Hematopoietic multipotent progenitor cell treated with erythropoietin and hydrocortisone succinate and interleukin-3 and kit ligand, for 6 days (in vitro differentiated cells): ENCODE data around the gene SLC25A10.

ENCODE experiments used
- DNase-seq: peaks from one replicate; pipeline ENCODE4 v3.0.0-alpha.2; 2015

Gene SLC25A10

GRCh38 chr17:81706757-81707624 is 5.1 kb upstream of the SLC25A10 start:
- no peak for DNase-seq

DNA sequence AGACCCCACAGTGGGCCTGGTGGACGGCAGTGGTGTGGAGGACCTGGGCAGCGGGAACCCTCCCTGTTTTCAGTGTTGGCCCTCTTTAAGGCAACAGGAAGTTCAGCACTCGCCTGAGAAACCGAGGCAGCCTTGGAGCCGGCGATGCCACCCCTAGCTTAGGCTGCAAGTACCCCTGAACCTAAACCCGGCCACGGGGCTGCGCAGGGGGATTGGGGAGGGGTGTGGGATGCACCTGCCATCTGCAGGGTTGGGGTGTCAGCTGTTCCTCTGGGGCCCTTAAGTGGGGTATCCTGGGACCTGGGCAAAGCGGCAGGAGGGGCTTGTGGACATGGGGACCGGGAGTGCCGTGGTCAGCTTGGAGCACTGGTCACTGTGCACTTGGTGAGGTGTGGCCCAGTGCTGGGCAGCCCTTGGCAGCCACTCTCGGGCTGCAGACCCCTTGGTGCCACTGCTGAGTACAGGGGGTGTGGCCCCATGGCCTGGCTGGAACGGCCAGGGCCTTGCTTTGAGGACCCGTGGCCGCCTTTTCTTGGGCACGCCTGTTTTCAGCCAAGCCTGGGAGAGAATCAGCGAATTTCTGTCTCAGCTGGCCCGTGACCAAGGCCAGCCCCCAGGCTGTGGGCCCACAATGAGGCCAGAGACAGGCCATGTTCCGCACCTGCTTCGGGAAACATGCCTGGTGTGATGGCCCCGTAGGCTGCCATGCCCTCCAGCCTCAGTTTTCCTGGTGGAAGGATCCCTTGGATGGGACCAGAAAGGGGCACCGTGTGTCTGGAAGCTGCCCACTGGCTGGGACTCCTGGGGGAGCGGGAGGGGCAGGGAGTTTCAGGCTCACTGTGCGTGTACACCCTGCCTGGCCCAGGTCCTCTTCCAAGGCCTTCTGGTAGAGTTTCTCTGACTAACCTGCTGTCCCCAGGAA is 4.1 kb upstream of the SLC25A10 start:
- DNase-seq, result no peak

GRCh38 chr17:81708739-81709185 is 3.3 kb upstream of the SLC25A10 start:
- DNase-seq, result no peak

- peak; percentile 70 for DNase-seq
Measured at GRCh38 chr17:81710514-81711308, 1.4 kb upstream of the SLC25A10 start.

DNA sequence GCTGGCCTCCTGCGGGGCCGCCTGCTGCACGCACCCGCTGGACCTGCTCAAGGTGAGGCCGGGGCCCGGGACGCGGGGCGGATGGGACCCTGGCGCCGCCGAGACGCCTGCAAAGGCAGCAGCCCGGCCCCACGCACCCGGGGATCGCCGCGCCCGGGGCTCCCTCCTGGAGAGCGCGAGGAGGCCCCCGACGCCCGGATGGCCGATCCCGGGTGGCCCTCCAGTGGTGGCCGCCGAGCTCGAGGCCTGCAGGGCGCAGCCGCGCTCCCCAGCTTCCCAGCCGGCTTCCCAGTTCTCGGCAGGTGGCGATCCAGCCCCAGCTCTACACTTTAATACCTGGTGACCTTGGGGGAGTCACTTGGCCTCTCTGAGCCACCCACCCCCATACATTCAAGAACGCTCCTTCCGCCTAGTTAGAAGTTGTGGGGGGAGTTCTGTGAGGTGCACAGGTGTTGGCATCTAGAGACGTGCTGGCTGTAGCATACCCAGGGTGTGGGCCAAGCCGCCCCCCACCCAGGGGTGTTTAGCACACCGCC is 452 bp downstream of the SLC25A10 start:
- DNase-seq, result peak; percentile 50

DNA sequence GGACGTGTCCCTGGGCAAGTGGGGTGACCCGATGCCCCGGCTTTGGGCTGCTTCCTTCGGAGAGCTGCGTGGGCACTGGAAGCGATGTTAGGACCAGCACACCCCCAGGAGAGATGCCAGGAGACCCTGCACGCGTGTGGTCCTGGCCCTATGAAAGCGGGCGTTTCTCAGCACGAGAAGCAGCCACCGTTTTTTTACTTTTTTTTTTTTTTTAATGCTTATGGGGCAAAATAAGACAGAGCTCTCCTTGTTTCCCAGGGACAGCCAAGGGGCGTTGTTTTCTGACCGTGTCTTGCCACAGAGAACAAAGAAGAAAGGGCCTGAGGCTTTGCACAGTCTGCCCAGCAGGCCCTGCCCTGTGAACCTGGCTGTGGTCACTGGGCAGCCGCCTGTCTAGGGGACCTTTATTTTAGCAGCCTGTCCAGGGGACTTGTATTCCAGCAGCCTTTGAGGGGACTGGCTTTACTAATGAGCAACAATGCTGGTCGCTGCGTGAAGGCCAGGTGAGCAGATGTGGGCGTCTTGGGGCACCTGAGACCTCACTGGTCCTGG is 996 bp downstream of the SLC25A10 start:
- DNase-seq, result no peak

- DNase-seq, result peak; percentile 59
Measured at GRCh38 chr17:81713556-81714411, 1.7 kb downstream of the SLC25A10 start.

- no peak for DNase-seq
Measured at GRCh38 chr17:81714412-81715106, 2.5 kb downstream of the SLC25A10 start.

GRCh38 chr17:81715107-81715871 is 3.2 kb downstream of the SLC25A10 start:
- no peak for DNase-seq

- no peak for DNase-seq
Measured at GRCh38 chr17:81715872-81716673, 4.0 kb downstream of the SLC25A10 start.

DNA sequence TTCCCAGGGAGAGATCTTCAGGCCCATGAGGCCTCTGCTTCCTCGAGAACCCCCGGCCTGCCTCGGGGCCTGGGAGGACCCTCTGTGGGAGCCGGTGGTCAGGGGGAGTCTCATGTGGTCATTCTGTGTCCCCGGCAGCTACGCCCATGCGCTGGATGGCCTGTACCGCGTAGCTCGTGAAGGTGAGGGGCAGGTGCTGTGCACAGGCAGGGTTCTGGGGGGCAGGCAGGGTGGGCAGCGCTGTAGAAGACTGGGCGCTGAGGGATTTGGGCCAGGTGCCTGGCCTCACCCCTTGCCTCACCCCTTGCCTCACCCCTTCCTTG is 4.6 kb downstream of the SLC25A10 start:
- no peak for DNase-seq

- no peak for DNase-seq
Measured at GRCh38 chr17:81717049-81717765, 5.1 kb downstream of the SLC25A10 start.

- DNase-seq, result no peak
Measured at GRCh38 chr17:81717766-81718089, 5.6 kb downstream of the SLC25A10 start.

GRCh38 chr17:81719410-81720266 is 7.6 kb downstream of the SLC25A10 start:
- DNase-seq, result no peak

- DNase-seq, result no peak
Measured at GRCh38 chr17:81720267-81721071, 8.4 kb downstream of the SLC25A10 start.
